ENCODE data around the gene IGLL1.
"Not testable (repeated sequence)": the region's sequence is repeated elsewhere in the genome, so short reads cannot be mapped to it uniquely, and the experiment has no call there.

Gene IGLL1

DNA sequence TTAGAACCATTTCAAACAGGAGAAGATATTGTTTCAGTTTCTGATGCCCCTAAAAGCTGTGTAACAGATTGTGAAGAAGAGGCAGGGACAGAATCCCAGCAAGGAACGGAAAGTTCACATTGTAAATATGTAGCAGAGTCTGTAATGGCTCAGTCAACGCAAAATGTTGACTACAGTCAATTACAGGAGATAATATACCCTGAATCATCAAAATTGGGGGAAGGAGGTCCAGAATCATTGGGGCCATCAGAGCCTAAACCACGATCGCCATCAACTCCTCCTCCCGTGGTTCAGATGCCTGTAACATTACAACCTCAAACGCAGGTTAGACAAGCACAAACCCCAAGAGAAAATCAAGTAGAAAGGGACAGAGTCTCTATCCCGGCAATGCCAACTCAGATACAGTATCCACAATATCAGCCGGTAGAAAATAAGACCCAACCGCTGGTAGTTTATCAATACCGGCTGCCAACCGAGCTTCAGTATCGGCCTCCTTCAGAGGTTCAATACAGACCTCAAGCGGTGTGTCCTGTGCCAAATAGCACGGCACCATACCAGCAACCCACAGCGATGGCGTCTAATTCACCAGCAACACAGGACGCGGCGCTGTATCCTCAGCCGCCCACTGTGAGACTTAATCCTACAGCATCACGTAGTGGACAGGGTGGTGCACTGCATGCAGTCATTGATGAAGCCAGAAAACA is 40.8 kb downstream of the IGLL1 start:
- peak; percentile 69 for DNase-seq

- DNase-seq = not testable (repeated sequence)
These were observed 41.4 kb downstream of the IGLL1 start for GRCh38 chr22:23538696-23539030.

- not testable (repeated sequence) for DNase-seq
These were observed 42.0 kb downstream of the IGLL1 start for GRCh38 chr22:23537830-23538695.

- DNase-seq = no peak
These were observed 42.7 kb downstream of the IGLL1 start for GRCh38 chr22:23537416-23537815.

DNA sequence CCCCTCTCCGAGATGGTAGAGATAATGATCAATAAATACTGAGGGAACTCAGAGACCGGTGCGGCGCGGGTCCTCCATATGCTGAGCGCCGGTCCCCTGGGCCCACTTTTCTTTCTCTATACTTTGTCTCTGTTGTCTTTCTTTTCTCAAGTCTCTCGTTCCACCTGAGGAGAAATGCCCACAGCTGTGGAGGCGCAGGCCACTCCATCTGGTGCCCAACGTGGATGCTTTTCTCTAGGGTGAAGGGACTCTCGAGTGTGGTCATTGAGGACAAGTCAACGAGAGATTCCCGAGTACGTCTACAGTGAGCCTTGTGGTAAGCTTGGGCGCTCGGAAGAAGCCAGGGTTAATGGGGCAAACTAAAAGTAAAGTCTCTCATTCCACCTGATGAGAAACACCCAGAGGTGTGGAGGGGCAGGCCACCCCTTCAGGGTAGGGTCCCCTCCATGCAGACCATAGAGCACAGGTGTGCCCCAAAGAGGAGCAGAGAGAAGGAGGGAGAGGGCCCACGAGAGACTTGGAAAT is 43.2 kb downstream of the IGLL1 start:
- DNase-seq = no peak

DNA sequence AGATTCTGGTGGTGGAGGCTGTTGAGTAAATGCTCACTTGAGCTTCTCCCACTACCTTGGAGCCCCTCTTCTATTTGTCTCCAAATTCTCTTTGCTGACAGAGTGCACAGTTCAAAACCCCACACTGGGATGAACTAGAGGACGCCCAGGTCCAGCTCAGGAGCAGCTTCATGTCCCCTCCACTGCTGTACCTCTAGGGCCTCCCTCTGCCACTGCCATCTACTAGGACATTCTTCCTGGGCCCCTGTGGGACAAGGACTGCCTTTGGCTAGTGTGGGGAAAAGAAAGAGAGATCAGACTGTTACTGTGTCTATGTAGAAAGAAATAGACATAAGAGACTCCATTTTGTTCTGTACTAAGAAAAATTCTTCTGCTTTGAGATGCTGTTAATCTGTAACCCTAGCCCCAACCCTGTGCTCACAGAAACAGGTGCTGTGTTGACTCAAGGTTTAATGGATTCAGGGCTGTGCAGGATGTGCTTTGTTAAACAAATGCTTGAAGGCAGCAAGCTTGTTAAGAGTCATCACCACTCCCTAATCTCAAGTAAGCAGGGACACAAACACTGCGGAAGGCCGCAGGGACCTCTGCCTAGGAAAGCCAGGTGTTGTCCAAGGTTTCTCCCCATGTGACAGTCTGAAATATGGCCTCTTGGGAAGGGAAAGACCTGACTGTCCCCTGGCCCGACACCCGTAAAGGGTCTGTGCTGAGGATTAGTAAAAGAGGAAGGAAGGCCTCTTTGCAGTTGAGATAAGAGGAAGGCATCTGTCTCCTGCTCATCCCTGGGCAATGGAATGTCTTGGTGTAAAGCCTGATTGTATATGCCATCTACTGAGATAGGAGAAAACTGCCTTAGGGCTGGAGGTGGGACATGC is 44.1 kb downstream of the IGLL1 start:
- DNase-seq = peak; percentile 17

- no peak for DNase-seq
These were observed 45.0 kb downstream of the IGLL1 start for GRCh38 chr22:23534851-23535717.

GRCh38 chr22:23534201-23534850 is 45.8 kb downstream of the IGLL1 start:
- DNase-seq = no peak

DNA sequence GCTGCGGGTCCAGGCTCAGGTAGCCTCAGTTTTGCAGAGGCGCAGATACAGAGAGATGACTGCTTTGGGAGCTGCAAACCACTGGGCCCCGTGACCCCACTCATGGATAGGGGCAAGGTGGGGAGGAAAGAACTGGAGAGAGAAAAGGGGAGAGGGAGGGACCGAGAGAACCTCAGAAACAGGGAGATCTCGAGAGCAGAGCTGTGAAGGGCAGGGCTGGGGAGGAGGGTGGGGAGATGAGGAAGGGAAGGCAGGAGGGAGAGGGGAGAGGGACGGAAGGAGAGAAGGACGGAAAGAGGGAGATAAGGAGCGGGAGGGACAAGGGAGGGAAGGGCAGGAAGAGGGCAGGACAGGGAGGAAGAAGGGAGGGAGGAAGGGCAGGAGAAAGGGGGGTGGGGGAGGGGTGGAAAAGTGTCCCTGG is 46.3 kb downstream of the IGLL1 start:
- DNase-seq = no peak

DNA sequence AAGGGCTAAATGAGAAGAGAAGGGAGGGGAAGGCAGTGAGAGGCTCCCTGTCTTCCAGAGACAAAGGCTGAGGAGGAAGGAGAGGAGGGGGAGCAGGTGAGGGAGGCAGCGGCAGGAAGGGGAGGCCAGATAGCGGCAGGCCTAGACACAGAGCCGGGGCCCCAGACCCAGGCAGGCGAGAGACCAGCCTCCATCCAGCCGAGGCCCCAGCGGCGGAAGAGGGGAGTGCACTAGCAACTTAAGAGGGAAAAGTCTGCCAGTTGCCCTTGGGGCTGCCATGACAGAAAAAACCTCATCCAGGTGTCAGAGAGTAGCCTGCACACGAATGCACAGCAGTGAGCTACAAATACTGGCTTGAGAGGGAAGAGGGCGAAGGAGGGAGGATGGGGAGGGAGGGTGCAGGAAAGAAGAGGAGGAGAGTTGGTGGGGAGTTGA is 46.7 kb downstream of the IGLL1 start:
- DNase-seq = no peak

- DNase-seq = no peak
These were observed 47.4 kb downstream of the IGLL1 start for GRCh38 chr22:23532731-23533130.

- no peak for DNase-seq
These were observed 48.0 kb downstream of the IGLL1 start for GRCh38 chr22:23531966-23532705.

GRCh38 chr22:23531283-23531956 is 48.7 kb downstream of the IGLL1 start:
- DNase-seq = no peak

GRCh38 chr22:23530766-23531282 is 49.3 kb downstream of the IGLL1 start:
- no peak for DNase-seq

GRCh38 chr22:23530106-23530505 is 50.0 kb downstream of the IGLL1 start:
- DNase-seq = no peak

DNA sequence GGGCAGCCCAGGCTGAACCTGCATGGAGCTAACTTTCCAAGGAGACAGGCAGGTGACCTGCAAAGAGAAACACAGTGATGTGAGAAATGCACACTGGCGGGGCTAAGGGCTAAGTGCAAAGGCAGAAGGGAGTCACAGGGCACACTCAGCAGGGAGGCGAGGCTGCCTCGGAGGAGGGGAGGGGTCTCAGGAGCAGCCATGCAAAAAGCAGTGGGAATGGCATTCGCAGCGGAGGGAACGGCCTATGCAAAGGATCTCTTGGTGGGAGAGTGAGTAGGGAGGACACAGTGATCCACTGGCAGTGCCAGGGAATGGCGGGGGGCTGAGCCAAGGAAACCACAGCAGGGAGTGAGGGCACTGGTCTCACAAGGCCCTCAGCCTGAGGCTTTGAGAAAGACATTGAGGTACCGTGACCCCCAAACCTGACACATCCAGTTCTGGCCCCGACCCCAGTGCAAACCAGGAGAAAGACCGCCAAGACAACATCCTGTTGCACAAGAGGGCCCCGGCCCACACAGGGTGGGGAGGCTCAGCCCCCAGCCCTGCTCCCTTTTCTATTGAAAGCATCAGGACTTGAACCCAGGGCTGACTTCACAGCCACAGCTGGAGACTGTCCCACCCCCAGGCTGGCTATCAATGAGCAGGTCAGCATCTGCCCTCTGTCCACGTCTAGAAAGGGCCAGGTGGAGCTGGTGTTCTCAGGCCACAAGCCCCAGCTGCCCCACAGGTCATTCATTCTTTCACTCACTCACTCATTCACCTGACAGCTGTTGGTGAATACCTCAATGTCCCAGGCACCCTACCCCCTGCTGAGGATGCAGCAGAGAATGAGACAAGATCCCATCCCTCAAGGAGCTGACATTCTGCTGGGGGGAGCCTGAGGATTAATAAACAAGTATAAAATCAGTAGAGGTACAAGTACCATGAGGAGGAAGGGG is 50.7 kb downstream of the IGLL1 start:
- DNase-seq = no peak

- no peak for DNase-seq
These were observed 51.9 kb downstream of the IGLL1 start for GRCh38 chr22:23527971-23528740.

Data from activated CD4-positive, CD25-positive, alpha-beta regulatory T cell treated with anti-CD3 and anti-CD28 coated beads, Interleukin-2, amount 50 U/mL, for 72 hours (primary cell).